PC-9 (cell line): Measurements from ENCODE around the gene ETHE1. TPM values are rescaled to one million over a fixed set of nuclear protein-coding genes. Genes with fewer than 3 reads are reported as not detected.

Experiments
- BruUV-seq: library from RNA; stranded (reverse); fragments of 400-500 nt; replicated peaks from 2 replicates; lab custom pipeline; 2021; lab: Mats Ljungman, UMichigan
- CTCF ChIA-PET: fragments of 300-600 bp; sonication (Branson Sonifier 250); formaldehyde crosslinking; loops from one replicate; lab custom pipeline; 2022; ENCODE audit warnings: antibody characterized with exemption; lab: Charles Lee
- POLR2A ChIA-PET: fragments of 300-600 bp; sonication (Branson Sonifier 250); formaldehyde crosslinking; loops from one replicate; lab custom pipeline; 2022; ENCODE audit warnings: antibody characterized with exemption; ENCODE audit not compliant: unreplicated experiment; lab: Charles Lee
- DNase-seq, 2 experiments: peaks; one replicate each; pipeline versions ENCODE4 v3.0.0 to v3.0.0-alpha.2; 2015 to 2022; ENCODE audit warnings: mixed read lengths in 1 of 2
- H2AFZ ChIP-seq: fragments of 200-600 bp; sonication (generic); 2 replicates; pipeline ENCODE4 v1.8.1; 2017; ENCODE audit warnings: antibody characterized with exemption
- H3F3A ChIP-seq: fragments of 200-600 bp; sonication (generic); 2 replicates; pipeline ENCODE4 v1.8.1; 2017; ENCODE audit warnings: antibody characterized with exemption, mild to moderate bottlenecking, low read depth; ENCODE audit not compliant: insufficient read depth
- H3K27ac ChIP-seq: fragments of 200-600 bp; sonication (generic); 2 replicates; pipeline ENCODE4 v1.6.1; 2016; ENCODE audit warnings: mixed run types
- H3K27me3 ChIP-seq: fragments of 200-600 bp; sonication (generic); 2 replicates; pipeline ENCODE4 v1.6.1; 2016; ENCODE audit warnings: low read depth, mixed run types; ENCODE audit not compliant: insufficient read depth
- H3K36me3 ChIP-seq: fragments of 200-600 bp; sonication (generic); 2 replicates; pipeline ENCODE4 v1.6.1; 2016; ENCODE audit warnings: low read depth, mixed run types
- H3K4me1 ChIP-seq: fragments of 200-600 bp; sonication (generic); replicated peaks from 2 replicates; pipeline ENCODE4 v1.6.1; 2016; ENCODE audit warnings: mixed run types; ENCODE audit not compliant: insufficient read depth
- H3K4me2 ChIP-seq: fragments of 200-600 bp; sonication (generic); 2 replicates; pipeline ENCODE4 v1.6.1; 2017; ENCODE audit warnings: mixed run types
- H3K4me3 ChIP-seq: fragments of 200-600 bp; sonication (generic); 2 replicates; pipeline ENCODE4 v1.6.1; 2016; ENCODE audit warnings: mixed run types
- H3K79me2 ChIP-seq: fragments of 200-600 bp; sonication (generic); 2 replicates; pipeline ENCODE4 v1.6.1; 2017; ENCODE audit warnings: low read depth, mixed run types
- H3K9me2 ChIP-seq: fragments of 200-600 bp; sonication (generic); 2 replicates; pipeline ENCODE4 v1.8.1; 2017; ENCODE audit warnings: mild to moderate bottlenecking; ENCODE audit not compliant: insufficient read depth
- H3K9me3 ChIP-seq: fragments of 200-600 bp; sonication (generic); 2 replicates; pipeline ENCODE4 v1.8.1; 2016; ENCODE audit warnings: low read depth; ENCODE audit not compliant: insufficient read depth
- H4K20me1 ChIP-seq: fragments of 200-600 bp; sonication (generic); 2 replicates; pipeline ENCODE4 v1.8.1; 2017; ENCODE audit not compliant: insufficient read depth
- EZH2 ChIP-seq: fragments of 200-600 bp; sonication (generic); IDR thresholded peaks from 2 replicates; pipeline ENCODE4 v1.8.0; 2017; ENCODE audit warnings: antibody characterized with exemption, low read depth
- intact Hi-C: fragments of 100-400 bp; cut with micrococcal nuclease; formaldehyde crosslinking; loops from one replicate; pipeline ENCODE4 v1.10.0; 2022; ENCODE audit not compliant: unreplicated experiment
- total RNA-seq: library from RNA; stranded (reverse); gene quantifications from 2 replicates; pipeline ENCODE4 v1.2.3, GENCODE V29; 2021
- TF ChIP-seq, protein P1 (sequence below): fragments of 200-600 bp; sonication (generic); conservative IDR thresholded peaks from 2 replicates; pipeline ENCODE4 v1.6.1; 2017; ENCODE audit warnings: mixed run types, antibody characterized with exemption, mild to moderate bottlenecking, moderate library complexity

Gene ETHE1
- total RNA-seq, 1 experiment from 2014 or later: 83.4 TPM

DNA sequence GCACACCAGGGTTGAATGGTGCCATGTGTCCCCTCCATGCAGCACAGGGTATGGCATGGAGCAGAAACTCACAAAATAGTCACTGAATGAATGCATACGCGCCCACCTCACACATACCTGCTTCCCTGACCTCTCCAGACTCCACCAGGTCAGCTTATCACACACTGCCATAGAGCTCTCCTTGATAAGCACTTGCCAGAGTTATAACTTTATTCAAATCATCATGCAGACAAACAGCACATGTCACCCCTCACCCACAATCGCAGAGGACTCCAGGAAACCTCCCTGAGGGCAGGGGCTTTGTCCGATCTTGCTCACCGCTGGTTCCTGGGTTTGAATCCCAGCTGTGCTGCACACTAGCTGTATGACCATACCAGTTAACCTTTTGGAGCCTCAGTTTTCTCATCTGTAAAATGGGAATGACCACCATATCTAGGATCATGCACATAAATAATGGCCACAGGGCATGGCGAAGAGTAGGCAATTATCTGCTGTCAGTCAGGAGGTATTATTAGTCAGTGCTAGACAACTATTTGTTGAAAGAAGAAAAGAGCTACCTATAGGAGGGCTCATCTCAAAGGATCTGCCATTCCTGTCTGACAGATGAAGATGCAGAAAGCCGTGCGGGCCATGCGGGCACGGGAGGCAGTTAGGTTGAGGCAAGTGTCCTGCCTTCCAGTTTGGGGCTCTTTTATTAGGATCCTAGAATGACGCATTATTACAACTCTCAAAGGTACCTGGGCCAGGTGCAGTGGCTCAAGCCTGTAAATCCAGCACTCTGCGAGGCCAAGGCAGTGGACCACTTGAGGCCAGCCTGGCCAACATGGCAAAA lies 34.4 kb upstream of the ETHE1 start:
- Histone ChIP-seq H3K9me2 (no peaks in the 10 kb centered on the region), H3F3A (peaks cover 13% of the 10 kb centered on the region; the same call in 1 of the 2 replicates), H3K27me3 (no peaks in the 10 kb centered on the region), H3K9me3 (no peaks in the 10 kb centered on the region), H3K27ac (no peak overlapping the region), H2AFZ (no peak overlapping the region), H3K4me2 (no peak overlapping the region), H4K20me1 (no peaks in the 10 kb centered on the region), H3K4me3 (no peak overlapping the region), H3K79me2 (no peaks in the 10 kb centered on the region), H3K36me3 (no peaks in the 10 kb centered on the region), H3K4me1 (no peaks in the 10 kb centered on the region)
- no TSS peak for BruUV-seq
- no peak for DNase-seq
- ChIA-PET CTCF (no interaction called here), POLR2A (no interaction called here)
- TF ChIP-seq, protein P1, sequence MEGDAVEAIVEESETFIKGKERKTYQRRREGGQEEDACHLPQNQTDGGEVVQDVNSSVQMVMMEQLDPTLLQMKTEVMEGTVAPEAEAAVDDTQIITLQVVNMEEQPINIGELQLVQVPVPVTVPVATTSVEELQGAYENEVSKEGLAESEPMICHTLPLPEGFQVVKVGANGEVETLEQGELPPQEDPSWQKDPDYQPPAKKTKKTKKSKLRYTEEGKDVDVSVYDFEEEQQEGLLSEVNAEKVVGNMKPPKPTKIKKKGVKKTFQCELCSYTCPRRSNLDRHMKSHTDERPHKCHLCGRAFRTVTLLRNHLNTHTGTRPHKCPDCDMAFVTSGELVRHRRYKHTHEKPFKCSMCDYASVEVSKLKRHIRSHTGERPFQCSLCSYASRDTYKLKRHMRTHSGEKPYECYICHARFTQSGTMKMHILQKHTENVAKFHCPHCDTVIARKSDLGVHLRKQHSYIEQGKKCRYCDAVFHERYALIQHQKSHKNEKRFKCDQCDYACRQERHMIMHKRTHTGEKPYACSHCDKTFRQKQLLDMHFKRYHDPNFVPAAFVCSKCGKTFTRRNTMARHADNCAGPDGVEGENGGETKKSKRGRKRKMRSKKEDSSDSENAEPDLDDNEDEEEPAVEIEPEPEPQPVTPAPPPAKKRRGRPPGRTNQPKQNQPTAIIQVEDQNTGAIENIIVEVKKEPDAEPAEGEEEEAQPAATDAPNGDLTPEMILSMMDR: no peak
- no peak for TF ChIP-seq EZH2
- intact Hi-C loops: no loop called here

GRCh38 chr19:43560687-43561086 lies 33.7 kb upstream of the ETHE1 start:
- no peaks in the 10 kb centered on the region for H4K20me1 ChIP-seq
- BruUV-seq: no TSS peak
- H3F3A ChIP-seq: peaks cover 13% of the 10 kb centered on the region; the same call in 1 of the 2 replicates
- no peak for TF ChIP-seq EZH2
- TF ChIP-seq, protein P1: no peak
- ChIA-PET POLR2A (interaction anchor here (0.6 kb wide), 1 partner anchor 36 kb away, joined by 4 read pairs; no protein-coding TSS in a partner anchor), CTCF (no interaction called here)
- no peaks in the 10 kb centered on the region for H3K9me3 ChIP-seq
- H3K9me2 ChIP-seq: no peaks in the 10 kb centered on the region
- no peak overlapping the region for H2AFZ ChIP-seq
- H3K27me3 ChIP-seq: no peaks in the 10 kb centered on the region
- H3K36me3 ChIP-seq: no peaks in the 10 kb centered on the region
- intact Hi-C loops: no loop called here
- no peaks in the 10 kb centered on the region for H3K79me2 ChIP-seq
- H3K27ac ChIP-seq: no peak overlapping the region
- H3K4me3 ChIP-seq: no peak overlapping the region
- DNase-seq: no peak
- no peaks in the 10 kb centered on the region for H3K4me1 ChIP-seq
- no peak overlapping the region for H3K4me2 ChIP-seq

DNA sequence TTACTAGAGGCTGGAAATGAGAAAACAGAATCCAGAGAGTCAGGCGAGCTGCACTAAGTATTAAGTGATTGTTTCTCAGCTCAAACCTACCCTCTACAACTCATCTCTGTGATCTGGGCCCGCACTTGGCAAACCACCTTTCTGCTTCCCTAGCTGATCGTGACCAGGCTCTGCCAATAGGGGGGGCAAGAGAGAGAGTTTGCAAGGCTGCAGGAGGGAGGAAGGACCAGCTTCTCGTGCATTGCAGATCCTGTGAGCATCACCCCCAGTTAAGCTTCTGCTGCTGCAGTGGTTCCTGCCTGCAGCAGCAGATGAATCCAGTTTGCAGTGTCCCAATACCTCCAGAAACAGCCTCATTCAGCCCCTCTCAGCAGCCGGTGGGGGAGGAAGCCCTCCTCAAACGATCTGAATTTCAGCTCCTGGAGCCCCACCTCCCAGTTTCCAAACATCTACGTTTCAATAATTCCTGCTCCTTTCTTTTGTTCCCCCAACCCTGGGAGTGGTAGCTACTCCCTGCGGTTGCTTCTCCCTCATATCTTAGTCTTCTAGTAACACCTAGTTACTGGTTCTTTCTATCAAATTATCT lies 28.3 kb upstream of the ETHE1 start:
- peak in 1 of 2 experiments; percentile 65 for DNase-seq
- H3K79me2 ChIP-seq: no peaks in the 10 kb centered on the region
- H4K20me1 ChIP-seq: no peaks in the 10 kb centered on the region
- intact Hi-C loops: no loop called here
- 0 out of 2 replicates have a peak, but pooled peaks cover 9% of the 10 kb centered on the region for H3F3A ChIP-seq
- ChIA-PET POLR2A (no interaction called here), CTCF (interaction anchor here (0.5 to 1.6 kb wide), 9 partner anchors 29 to 1379 kb away, joined by 3 to 5 read pairs (median 3); partner anchors contain the start of gene SMG9)
- H3K4me2 ChIP-seq: no peak overlapping the region
- no peaks in the 10 kb centered on the region for H3K9me2 ChIP-seq
- no peak overlapping the region for H3K27ac ChIP-seq
- H3K36me3 ChIP-seq: no peaks in the 10 kb centered on the region
- no peak overlapping the region for H3K4me3 ChIP-seq
- H2AFZ ChIP-seq: no peak overlapping the region
- TF ChIP-seq, protein P1: peak; percentile 76
- no peak for TF ChIP-seq EZH2
- H3K4me1 ChIP-seq: no peaks in the 10 kb centered on the region
- no peaks in the 10 kb centered on the region for H3K27me3 ChIP-seq
- no TSS peak for BruUV-seq
- no peaks in the 10 kb centered on the region for H3K9me3 ChIP-seq
